ENCODE data around the gene ISL2. TPM values are rescaled to one million over a fixed set of nuclear protein-coding genes. Genes with fewer than 3 reads are reported as not detected.
A peak's percentile ranks its signal among the peaks of the same experiment; 100 is the strongest.

The ISL2 gene
- total RNA-seq, 1 experiment from 2014 or later = 0.15 TPM

GRCh38 chr15:76344893-76345582 lies 8.5 kb downstream of the ISL2 start:
- Mint-ChIP-seq H3K4me3 (peak overlapping the region; percentile 50 to 77; a peak in 4 of 5 replicates), H3K36me3 (ENCODE audit: insufficient read depth in 1 of 3, low read depth in 3 of 3) (0 out of 7 replicates have a peak, but pooled peaks cover 0 to 2% (median 0%) of the 10 kb centered on the region in 3 experiments), H3K4me1 (peaks cover 18 to 34% of the 10 kb centered on the region in 2 experiments), H3K27me3 (ENCODE audit: low read depth) (peaks cover 97% of the 10 kb centered on the region), H3K9me3 (peaks cover 3 to 6% of the 10 kb centered on the region in 2 experiments; a peak in 4 of 5 replicates), H3K27ac (no peak overlapping the region)
- Histone ChIP-seq H3K4me2 (ENCODE audit: insufficient read depth, insufficient read length, low read length) (peak overlapping the region; percentile 15), H3K9me3 (ENCODE audit: control insufficient read depth, low read depth, low read length) (no peaks in the 10 kb centered on the region), H4K91ac (ENCODE audit: insufficient read length, low read depth, low read length) (no peak overlapping the region), H3K4me1 (ENCODE audit: insufficient read depth, low read length) (no peaks in the 10 kb centered on the region), H3K18ac (ENCODE audit: insufficient read length, low read depth, low read length) (no peak overlapping the region), H2BK120ac (ENCODE audit: low read depth, low read length, poor library complexity, severe bottlenecking) (no peak overlapping the region), H3T11ph (ENCODE audit: low read length) (no peak overlapping the region), H2BK12ac (ENCODE audit: insufficient read length, low read depth, low read length) (no peak overlapping the region), H4K5ac (ENCODE audit: insufficient read length, low read depth, low read length) (no peak overlapping the region), H2AK5ac (ENCODE audit: insufficient read length, low read length) (no peak overlapping the region), H3K4ac (ENCODE audit: low read depth, low read length) (no peak overlapping the region), H3K27ac (ENCODE audit: insufficient read length, low read depth, low read length) (no peak overlapping the region), H3K79me2 (ENCODE audit: insufficient read depth, low read length) (no peaks in the 10 kb centered on the region), H3K23ac (ENCODE audit: insufficient read length, low read depth, low read length) (no peak overlapping the region), H4K8ac (replicated peaks; ENCODE audit: insufficient read length, low read depth, low read length) (no peak overlapping the region), H3K79me1 (ENCODE audit: insufficient read depth, low read depth, low read length, poor library complexity, severe bottlenecking) (no peaks in the 10 kb centered on the region), H2BK15ac (ENCODE audit: low read depth, low read length) (no peak overlapping the region), H2AFZ (ENCODE audit: low read length) (no peak overlapping the region), H3K56ac (ENCODE audit: insufficient read length, low read depth, low read length) (no peak overlapping the region), H3K9ac (ENCODE audit: extremely low read depth, insufficient read length, low read length) (no peak overlapping the region), H2BK5ac (ENCODE audit: insufficient read length, low read length) (no peak overlapping the region), H3K27me3 (ENCODE audit: insufficient read depth, low read length) (peaks cover 64% of the 10 kb centered on the region), H3K23me2 (ENCODE audit: insufficient read length, low read depth, low read length, poor library complexity, severe bottlenecking) (peaks cover 13% of the 10 kb centered on the region), H4K20me1 (ENCODE audit: control insufficient read depth, insufficient read depth, insufficient read length) (no peaks in the 10 kb centered on the region), H3K14ac (ENCODE audit: insufficient read depth, low read length) (no peak overlapping the region), H2BK20ac (ENCODE audit: low read depth, low read length, poor library complexity, severe bottlenecking) (no peak overlapping the region)
- no peak for DNase-seq
- no peak for TF ChIP-seq CTCF (conservative IDR thresholded peaks at IDR 0.05)
- WGBS (ENCODE audit: extremely low coverage, insufficient read length, low lambda C conversion rate) = no CpG with 5 or more reads among the region's 3 CpGs

Measured in H9 (cell line).